Activated B cell treated with CpG ODN at 0.5 μM for 24 hours (primary cell): ENCODE data around the gene EML6. TPM values are rescaled to one million over a fixed set of nuclear protein-coding genes. Genes with fewer than 3 reads are reported as not detected.

Source experiments
- ATAC-seq: fragments of 200-7000 bp; cut with Tn5 transposase; one replicate; pipeline ENCODE4 v1.10.0; 2021; ENCODE audit warnings: low read depth, mild to moderate bottlenecking, moderate library complexity
- CTCF ChIA-PET: fragments of 350-600 bp; sonication (Branson Sonifier 250); formaldehyde crosslinking; loops from one replicate; lab custom pipeline; 2021; ENCODE audit warnings: antibody characterized with exemption; lab: Charles Lee
- POLR2A ChIA-PET: fragments of 350-600 bp; sonication (Branson Sonifier 250); formaldehyde crosslinking; loops from one replicate; lab custom pipeline; 2021; ENCODE audit warnings: antibody characterized with exemption; lab: Charles Lee
- DNase-seq: peaks from one replicate; pipeline ENCODE4 v3.0.0; 2022
- H3K27ac Mint-ChIP-seq: one replicate; pipeline ENCODE4 v1.8.0; 2020; ENCODE audit warnings: mixed read lengths
- H3K27me3 Mint-ChIP-seq: one replicate; pipeline ENCODE4 v1.8.0; 2021; ENCODE audit warnings: mixed read lengths
- H3K36me3 Mint-ChIP-seq: one replicate; pipeline ENCODE4 v1.8.0; 2021; ENCODE audit warnings: low read depth, mixed read lengths
- H3K4me1 Mint-ChIP-seq: one replicate; pipeline ENCODE4 v1.8.0; 2021; ENCODE audit warnings: mixed read lengths
- H3K4me3 Mint-ChIP-seq: one replicate; pipeline ENCODE4 v1.8.0; 2020; ENCODE audit warnings: mild to moderate bottlenecking, mixed read lengths
- H3K9me3 Mint-ChIP-seq: one replicate; pipeline ENCODE4 v1.8.0; 2020; ENCODE audit warnings: mixed read lengths
- CTCF ChIP-seq: fragments of 200-600 bp; IDR thresholded peaks from one replicate; pipeline ENCODE4 v1.8.0; 2022; ENCODE audit warnings: antibody characterized with exemption, mild to moderate bottlenecking
- intact Hi-C: fragments of 100-400 bp; cut with micrococcal nuclease; formaldehyde crosslinking; loops from one replicate; pipeline ENCODE4 v1.15.1; 2024
- total RNA-seq: library from RNA; stranded (reverse); gene quantifications from 2 replicates; pipeline ENCODE4 v1.2.3, GENCODE V29; 2022

The EML6 gene
- total RNA-seq, 1 donor from 2014 or later = 31.5 TPM

GRCh38 chr2:54864727-54865126 lies 141.3 kb downstream of the EML6 start:
- peaks cover 8% of the 10 kb centered on the region for H3K36me3 Mint-ChIP-seq
- H3K27ac Mint-ChIP-seq = no peak overlapping the region
- intact Hi-C loops = no loop called here
- ATAC-seq = no peak
- no peak overlapping the region for H3K4me3 Mint-ChIP-seq
- CTCF ChIA-PET = no interaction called here
- H3K27me3 Mint-ChIP-seq = no peaks in the 10 kb centered on the region
- H3K4me1 Mint-ChIP-seq = peaks cover 17% of the 10 kb centered on the region
- TF ChIP-seq CTCF = no peak
- DNase-seq = no peak
- POLR2A ChIA-PET = interaction anchor here (1.0 kb wide), 1 partner anchor 186 kb away, joined by 3 read pairs; the partner anchor contains the start of gene RTN4
- H3K9me3 Mint-ChIP-seq = no peaks in the 10 kb centered on the region

GRCh38 chr2:54866179-54866578 lies 142.7 kb downstream of the EML6 start:
- Mint-ChIP-seq H3K4me1 (peaks cover 17% of the 10 kb centered on the region), H3K36me3 (peaks cover 10% of the 10 kb centered on the region), H3K9me3 (no peaks in the 10 kb centered on the region), H3K27me3 (no peaks in the 10 kb centered on the region), H3K27ac (no peak overlapping the region), H3K4me3 (no peak overlapping the region)
- POLR2A ChIA-PET = no interaction called here
- intact Hi-C loops = no loop called here
- CTCF ChIA-PET = no interaction called here
- TF ChIP-seq CTCF = no peak
- DNase-seq (no peak), ATAC-seq (no peak)

GRCh38 chr2:54866868-54867267 lies 143.4 kb downstream of the EML6 start:
- DNase-seq (peak; percentile 18), ATAC-seq (peak; percentile 84)
- POLR2A ChIA-PET = no interaction called here
- Mint-ChIP-seq H3K4me3 (peak overlapping the region; percentile 45), H3K9me3 (no peaks in the 10 kb centered on the region), H3K4me1 (peaks cover 17% of the 10 kb centered on the region), H3K27ac (peak overlapping the region; percentile 87), H3K27me3 (no peaks in the 10 kb centered on the region), H3K36me3 (peaks cover 8% of the 10 kb centered on the region)
- intact Hi-C loops = no loop called here
- CTCF ChIA-PET = no interaction called here
- TF ChIP-seq CTCF = no peak

GRCh38 chr2:54867457-54867856 lies 144.0 kb downstream of the EML6 start:
- no peak for TF ChIP-seq CTCF
- ChIA-PET POLR2A (no interaction called here), CTCF (no interaction called here)
- Mint-ChIP-seq H3K4me3 (peak overlapping the region; percentile 13), H3K36me3 (peaks cover 6% of the 10 kb centered on the region), H3K27ac (peak overlapping the region; percentile 87), H3K9me3 (no peaks in the 10 kb centered on the region), H3K27me3 (no peaks in the 10 kb centered on the region), H3K4me1 (peaks cover 17% of the 10 kb centered on the region)
- ATAC-seq (peak; percentile 63), DNase-seq (no peak)
- intact Hi-C loops = no loop called here

GRCh38 chr2:54871457-54872107 lies 148.1 kb downstream of the EML6 start:
- intact Hi-C loops = no loop called here
- no peak for DNase-seq
- H3K4me3 Mint-ChIP-seq = no peak overlapping the region
- no peaks in the 10 kb centered on the region for H3K9me3 Mint-ChIP-seq
- POLR2A ChIA-PET = no interaction called here
- CTCF ChIA-PET = no interaction called here
- ATAC-seq = no peak
- TF ChIP-seq CTCF = no peak
- no peaks in the 10 kb centered on the region for H3K27me3 Mint-ChIP-seq
- peaks cover 17% of the 10 kb centered on the region for H3K4me1 Mint-ChIP-seq
- H3K36me3 Mint-ChIP-seq = peaks cover 5% of the 10 kb centered on the region
- H3K27ac Mint-ChIP-seq = no peak overlapping the region
